Anterior cingulate cortex (tissue), 58 donors: ENCODE data around the gene ABO.
"Not testable (repeated sequence)": the region's sequence is repeated elsewhere in the genome, so short reads cannot be mapped to it uniquely, and the experiment has no call there.

Experiments
- DNase-seq, 58 donors: peaks; one replicate each; lab custom pipeline; 2025; lab: John Stamatoyannopoulos, UW

Gene ABO

GRCh38 chr9:133248726-133249295 lies 26.2 kb downstream of the ABO start:
- DNase-seq: no peak

DNA sequence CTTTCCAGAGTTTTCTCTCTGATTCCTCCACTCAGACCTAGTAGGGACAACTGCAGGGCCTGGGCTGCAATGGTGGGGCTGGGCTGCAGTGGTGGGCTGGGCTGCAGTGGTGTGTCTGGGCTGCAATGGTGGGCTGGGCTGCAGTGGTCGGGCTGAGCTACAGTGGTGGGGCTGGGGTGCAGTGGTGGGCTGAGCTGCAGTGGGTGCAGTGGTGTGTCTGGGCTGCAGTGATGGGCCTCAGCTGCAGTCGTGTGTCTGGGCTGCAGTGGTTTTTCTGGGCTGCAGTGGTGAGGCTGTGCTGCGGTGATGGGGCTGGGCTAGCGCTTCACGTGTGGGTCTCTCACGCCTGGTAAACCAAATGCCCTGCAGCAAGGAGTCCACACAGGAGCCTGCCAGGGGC lies 27.4 kb downstream of the ABO start:
- no peak for DNase-seq

DNA sequence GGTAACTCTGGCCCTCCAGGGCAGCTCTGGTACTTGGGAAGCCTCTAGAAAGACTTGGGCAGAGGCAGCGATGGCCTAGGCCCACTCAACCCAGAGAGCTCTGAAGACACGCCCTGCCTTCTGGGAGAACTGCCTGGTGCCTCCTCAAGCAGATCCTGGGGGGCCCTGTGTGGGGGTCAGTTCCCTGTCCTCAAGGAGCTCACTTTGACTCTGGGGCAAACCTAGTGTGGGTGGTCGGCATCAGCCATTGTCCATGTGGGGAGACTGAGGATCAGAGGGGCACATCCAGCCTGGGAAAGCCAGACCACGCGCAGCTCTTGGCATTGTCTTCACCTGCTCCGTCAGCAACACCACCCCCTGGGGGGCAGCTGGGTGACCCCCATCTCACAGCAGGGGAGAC lies 28.0 kb downstream of the ABO start:
- DNase-seq: no peak

DNA sequence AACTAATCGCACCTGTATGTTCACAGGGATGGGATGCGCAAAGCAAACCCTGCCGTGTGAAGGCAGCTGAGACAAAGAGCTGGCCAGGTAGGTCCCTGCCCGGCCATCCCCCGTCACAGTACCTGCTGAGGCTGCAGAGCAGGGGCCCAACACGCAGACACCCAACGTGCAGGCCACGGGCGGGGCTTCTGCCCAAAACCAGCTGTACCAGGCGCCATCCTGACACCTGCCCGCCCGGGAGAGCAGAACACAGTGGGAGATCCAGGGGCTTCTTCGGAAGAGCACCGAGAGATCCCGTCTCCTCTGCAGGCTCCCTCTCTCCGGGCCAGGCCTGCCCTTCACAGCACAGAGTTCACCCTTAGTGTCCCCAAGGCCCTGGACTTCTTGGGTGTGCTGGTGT lies 28.4 kb downstream of the ABO start:
- DNase-seq: no peak

GRCh38 chr9:133242991-133243390 lies 32.0 kb downstream of the ABO start:
- DNase-seq: no peak

DNA sequence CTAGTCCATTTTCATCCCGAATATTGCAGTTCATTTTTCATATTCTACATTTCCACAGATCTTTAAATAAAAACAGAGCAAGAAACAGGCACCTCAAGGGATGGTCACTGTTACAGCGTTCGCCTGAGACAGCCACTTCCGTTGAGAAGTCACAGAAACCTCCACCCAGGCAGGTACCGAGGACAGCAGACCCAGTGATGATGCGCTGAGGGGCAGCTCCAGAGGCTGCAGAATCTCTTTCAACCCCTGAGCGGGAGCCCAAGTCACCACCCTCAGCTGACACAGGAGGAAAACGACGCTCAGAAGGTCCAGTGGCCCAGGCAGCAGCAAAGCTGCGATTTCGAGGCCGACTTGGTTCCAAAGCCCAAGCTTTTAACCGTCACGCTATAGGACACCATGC lies 32.8 kb downstream of the ABO start:
- no peak for DNase-seq

GRCh38 chr9:133239533-133240090 lies 35.4 kb downstream of the ABO start:
- DNase-seq: no peak

GRCh38 chr9:133238851-133239532 lies 36.0 kb downstream of the ABO start:
- peak in 10 of 58 donors; percentile 9 to 49 (median 19) for DNase-seq

DNA sequence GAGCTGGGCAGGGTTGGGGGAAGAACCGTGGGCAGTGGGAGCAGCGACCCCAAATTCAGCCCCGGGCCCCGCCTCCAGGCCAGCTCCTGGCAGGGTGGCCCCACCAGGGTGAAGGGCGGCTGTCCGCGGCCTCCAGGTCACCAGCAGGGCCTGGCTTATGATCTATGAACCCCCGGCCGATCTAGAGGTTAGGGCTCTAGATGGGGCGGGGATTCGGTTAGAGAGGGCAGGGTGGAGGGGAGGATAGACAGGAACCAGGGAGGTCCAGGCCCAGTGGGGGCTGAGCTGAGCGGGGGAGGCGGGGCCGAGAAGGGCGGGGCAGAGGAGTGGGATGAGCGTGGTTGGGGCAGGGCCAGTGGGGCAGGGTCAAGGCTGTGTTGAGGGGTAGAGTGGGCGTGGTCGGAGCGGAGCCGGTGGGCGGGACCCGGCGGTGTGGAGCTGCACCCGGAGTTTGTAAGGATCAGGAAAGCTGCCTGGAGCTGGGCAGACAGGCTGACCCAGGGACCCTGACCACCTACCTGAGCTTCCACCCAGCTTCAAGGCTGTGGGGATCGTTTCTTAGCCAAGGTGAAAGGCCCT lies 36.6 kb downstream of the ABO start:
- peak in 17 of 58 donors; percentile 8 to 44 (median 25) for DNase-seq

DNA sequence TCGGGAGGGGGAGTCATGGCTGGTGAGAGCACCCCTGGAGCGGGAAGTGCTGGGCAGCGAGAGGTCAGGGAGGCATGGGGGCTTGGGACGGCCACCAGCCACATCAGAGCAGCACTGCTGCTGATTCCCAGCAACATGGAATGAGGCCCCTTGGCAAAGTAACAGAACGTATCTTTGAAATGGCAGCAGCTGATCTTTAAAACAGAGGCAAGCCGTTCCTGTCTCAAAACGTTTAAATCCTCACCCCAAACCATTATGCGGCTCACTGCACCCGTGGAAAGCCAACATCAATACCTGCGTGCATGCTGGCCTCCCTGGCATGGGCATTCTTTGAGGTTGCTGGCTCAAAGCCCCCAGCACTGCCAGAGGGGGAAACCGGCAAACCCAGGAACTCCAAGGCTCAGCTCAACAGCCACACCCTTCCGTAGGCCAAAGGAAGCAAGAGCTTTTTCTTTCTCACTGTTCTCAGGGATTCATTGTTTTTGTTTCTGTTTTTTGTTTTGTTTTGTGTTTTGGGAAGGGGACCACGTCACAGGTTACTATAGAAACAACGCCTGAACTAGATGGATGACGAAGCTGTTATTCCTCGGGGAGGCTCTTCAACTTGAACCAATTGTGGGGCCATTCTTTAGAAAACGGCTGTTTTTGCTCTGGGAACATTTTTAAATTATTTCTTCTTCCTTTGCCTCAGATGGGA lies 37.8 kb downstream of the ABO start:
- peak in 1 of 58 donors; percentile 36 for DNase-seq

DNA sequence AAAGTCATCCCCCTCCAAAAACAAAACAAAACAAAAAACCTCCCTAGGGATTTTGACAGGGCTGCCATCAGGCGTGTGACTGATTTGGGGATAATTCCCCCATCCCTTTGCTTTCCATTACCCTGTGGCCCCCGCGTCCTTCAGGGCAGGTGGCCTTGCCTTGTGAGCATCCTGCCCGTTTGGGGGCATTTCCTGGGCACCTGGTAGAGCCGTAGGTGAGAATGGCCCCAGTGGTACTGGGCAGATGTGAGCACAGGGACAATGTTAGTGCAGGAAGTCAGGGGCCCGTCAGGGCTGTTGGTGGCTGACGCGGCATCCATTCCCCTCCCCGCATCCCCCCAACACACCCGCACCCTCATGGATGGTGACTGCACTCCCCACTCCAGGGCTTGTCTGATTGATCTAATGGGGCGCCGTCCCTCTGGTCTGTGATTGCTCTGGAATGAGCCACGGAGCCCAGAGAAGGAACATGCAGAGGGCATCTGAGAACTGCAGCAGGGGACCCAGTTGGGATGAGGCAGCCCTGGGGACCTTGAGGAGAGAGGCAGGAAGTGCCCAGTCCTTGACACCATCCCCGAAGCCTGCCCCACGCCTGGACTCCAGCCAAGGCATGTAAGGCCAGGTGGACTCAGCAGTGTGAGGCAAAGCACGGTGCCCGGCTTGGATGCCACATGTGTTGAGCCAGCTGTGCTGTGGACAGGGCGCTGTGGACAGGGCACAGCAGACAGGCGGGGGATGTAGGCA lies 38.5 kb downstream of the ABO start:
- DNase-seq: not testable (repeated sequence)

DNA sequence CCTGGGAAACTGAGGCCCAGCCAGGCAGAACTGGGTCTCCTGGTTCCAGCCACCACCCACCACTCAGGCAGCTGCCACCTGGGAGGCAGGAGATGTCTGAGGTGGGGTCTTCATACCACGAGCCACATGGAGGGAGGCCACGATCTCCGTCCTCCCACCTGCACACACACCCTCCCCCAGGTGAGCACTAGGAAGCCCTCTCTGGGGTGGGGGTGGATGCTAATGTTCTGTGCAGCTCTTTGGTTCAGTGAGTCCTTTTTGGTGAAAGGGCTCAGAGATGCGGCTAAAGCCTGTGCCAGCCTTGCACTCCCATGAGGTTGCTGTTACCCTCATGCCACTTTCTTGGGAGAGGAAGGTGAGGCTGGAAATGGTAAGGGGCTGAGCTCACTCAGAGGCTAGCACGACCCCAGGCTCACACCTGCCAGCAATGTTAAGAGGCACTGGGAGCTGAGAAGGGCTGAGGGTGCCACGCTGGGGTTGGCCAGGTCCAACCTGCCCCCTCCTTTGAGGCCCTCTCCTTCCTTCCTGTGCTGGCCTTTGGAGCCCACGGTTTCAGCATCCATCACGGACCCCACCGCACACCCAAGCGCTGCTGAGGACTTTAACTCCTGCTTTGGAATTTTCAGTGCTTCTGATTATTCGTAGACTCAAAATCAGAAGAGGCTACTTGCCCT lies 39.3 kb downstream of the ABO start:
- no peak for DNase-seq

GRCh38 chr9:133234577-133235322 lies 40.3 kb downstream of the ABO start:
- DNase-seq: no peak

- no peak for DNase-seq
These were observed 41.1 kb downstream of the ABO start for GRCh38 chr9:133233681-133234432.

GRCh38 chr9:133231934-133232568 lies 43.0 kb downstream of the ABO start:
- DNase-seq: not testable (repeated sequence)

DNA sequence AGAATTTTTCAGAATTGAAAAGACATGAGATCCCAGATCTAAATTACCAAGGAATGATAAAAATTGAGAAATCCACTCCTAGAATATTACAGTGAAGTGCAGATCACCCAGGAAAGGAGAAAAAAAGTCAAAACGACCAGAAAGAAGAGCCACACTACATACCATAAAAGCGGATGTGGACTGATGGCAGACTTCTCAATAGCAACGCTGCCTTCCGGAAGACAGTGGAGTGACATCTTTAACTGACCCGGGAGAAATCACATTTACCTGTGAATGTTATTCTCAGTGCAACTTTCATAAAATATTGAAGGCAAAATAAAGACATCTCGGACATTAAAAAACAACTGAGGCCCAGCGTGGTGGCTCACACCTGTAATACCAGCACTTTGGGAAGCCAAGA lies 44.5 kb downstream of the ABO start:
- not testable (repeated sequence) for DNase-seq

DNA sequence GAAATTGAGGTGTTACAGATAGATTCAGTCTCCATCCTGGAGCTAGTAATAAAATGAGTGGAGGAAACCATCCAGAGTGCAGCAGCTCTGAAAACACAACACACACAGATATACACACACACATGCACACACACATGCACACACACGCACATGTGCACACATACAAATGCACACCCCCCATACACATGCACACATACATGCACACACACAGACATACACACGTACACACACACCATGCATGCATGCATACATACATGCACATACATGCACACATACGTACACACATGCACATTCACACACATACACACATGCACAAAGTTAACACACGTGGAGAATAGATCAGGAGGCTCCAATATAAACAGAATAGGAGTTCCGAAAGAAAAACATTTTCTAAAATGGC lies 44.9 kb downstream of the ABO start:
- DNase-seq: no peak
